Measurements from ENCODE around the gene TNNI2.

TNNI2 gene

GRCh38 chr11:1815751-1816150 is 23.0 kb upstream of the TNNI2 start:
- no peak for DNase-seq
- Histone ChIP-seq H3K9me3 (ENCODE audit: insufficient read depth, low read length, severe bottlenecking) (peaks cover 8% of the 10 kb centered on the region), H3K4me1 (ENCODE audit: insufficient read depth, low read length) (no peaks in the 10 kb centered on the region), H3K79me2 (ENCODE audit: insufficient read depth, low read length) (no peaks in the 10 kb centered on the region), H3K36me3 (ENCODE audit: insufficient read depth, low read length) (no peaks in the 10 kb centered on the region), H3K9ac (ENCODE audit: low read depth, low read length) (no peak overlapping the region), H2AFZ (ENCODE audit: low read depth, low read length) (no peak overlapping the region), H3K4me3 (ENCODE audit: low read depth in 1 of 2, low read length in 2 of 2) (no peak overlapping the region), H3K27ac (ENCODE audit: low read length) (no peak overlapping the region), H3K4me2 (ENCODE audit: insufficient read depth, low read length) (no peak overlapping the region), H3K27me3 (ENCODE audit: insufficient read depth, low read length, poor library complexity) (no peaks in the 10 kb centered on the region), H4K20me1 (ENCODE audit: insufficient read depth, low read length) (no peaks in the 10 kb centered on the region)
- ATAC-seq (ENCODE audit: insufficient read depth, low read depth): no peak
- TF ChIP-seq, protein P1, sequence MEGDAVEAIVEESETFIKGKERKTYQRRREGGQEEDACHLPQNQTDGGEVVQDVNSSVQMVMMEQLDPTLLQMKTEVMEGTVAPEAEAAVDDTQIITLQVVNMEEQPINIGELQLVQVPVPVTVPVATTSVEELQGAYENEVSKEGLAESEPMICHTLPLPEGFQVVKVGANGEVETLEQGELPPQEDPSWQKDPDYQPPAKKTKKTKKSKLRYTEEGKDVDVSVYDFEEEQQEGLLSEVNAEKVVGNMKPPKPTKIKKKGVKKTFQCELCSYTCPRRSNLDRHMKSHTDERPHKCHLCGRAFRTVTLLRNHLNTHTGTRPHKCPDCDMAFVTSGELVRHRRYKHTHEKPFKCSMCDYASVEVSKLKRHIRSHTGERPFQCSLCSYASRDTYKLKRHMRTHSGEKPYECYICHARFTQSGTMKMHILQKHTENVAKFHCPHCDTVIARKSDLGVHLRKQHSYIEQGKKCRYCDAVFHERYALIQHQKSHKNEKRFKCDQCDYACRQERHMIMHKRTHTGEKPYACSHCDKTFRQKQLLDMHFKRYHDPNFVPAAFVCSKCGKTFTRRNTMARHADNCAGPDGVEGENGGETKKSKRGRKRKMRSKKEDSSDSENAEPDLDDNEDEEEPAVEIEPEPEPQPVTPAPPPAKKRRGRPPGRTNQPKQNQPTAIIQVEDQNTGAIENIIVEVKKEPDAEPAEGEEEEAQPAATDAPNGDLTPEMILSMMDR (IDR thresholded peaks at IDR 0.05; ENCODE audit: borderline replicate concordance, extremely low read depth, low read length, poor library complexity, severe bottlenecking): no peak
- no peak for TF ChIP-seq EZH2 (IDR thresholded peaks at IDR 0.05; ENCODE audit: borderline replicate concordance, low read depth, low read length, severe bottlenecking)

GRCh38 chr11:1817000-1817399 is 21.8 kb upstream of the TNNI2 start:
- no peaks in the 10 kb centered on the region for H3K27me3 ChIP-seq (ENCODE audit: insufficient read depth, low read length, poor library complexity)

GRCh38 chr11:1817511-1817910 is 21.3 kb upstream of the TNNI2 start:
- TF ChIP-seq, protein P1 (IDR thresholded peaks at IDR 0.05; ENCODE audit: borderline replicate concordance, extremely low read depth, low read length, poor library complexity, severe bottlenecking): no peak
- no peak for TF ChIP-seq EZH2 (IDR thresholded peaks at IDR 0.05; ENCODE audit: borderline replicate concordance, low read depth, low read length, severe bottlenecking)
- Histone ChIP-seq H3K36me3 (ENCODE audit: insufficient read depth, low read length) (no peaks in the 10 kb centered on the region), H2AFZ (ENCODE audit: low read depth, low read length) (no peak overlapping the region), H3K4me1 (ENCODE audit: insufficient read depth, low read length) (no peaks in the 10 kb centered on the region), H3K4me2 (ENCODE audit: insufficient read depth, low read length) (no peak overlapping the region), H3K27ac (ENCODE audit: low read length) (no peak overlapping the region), H4K20me1 (ENCODE audit: insufficient read depth, low read length) (no peaks in the 10 kb centered on the region), H3K9me3 (ENCODE audit: insufficient read depth, low read length, severe bottlenecking) (peaks cover 8% of the 10 kb centered on the region), H3K27me3 (ENCODE audit: insufficient read depth, low read length, poor library complexity) (no peaks in the 10 kb centered on the region), H3K4me3 (ENCODE audit: low read depth in 1 of 2, low read length in 2 of 2) (no peak overlapping the region), H3K9ac (ENCODE audit: low read depth, low read length) (no peak overlapping the region), H3K79me2 (ENCODE audit: insufficient read depth, low read length) (no peaks in the 10 kb centered on the region)
- DNase-seq (no peak), ATAC-seq (ENCODE audit: insufficient read depth, low read depth) (no peak)

More at GRCh38 chr11:1817000-1817399, 21.8 kb upstream of the TNNI2 start:
- Histone ChIP-seq H4K20me1 (ENCODE audit: insufficient read depth, low read length) (no peaks in the 10 kb centered on the region), H2AFZ (ENCODE audit: low read depth, low read length) (no peak overlapping the region), H3K4me2 (ENCODE audit: insufficient read depth, low read length) (no peak overlapping the region), H3K27ac (ENCODE audit: low read length) (no peak overlapping the region), H3K9ac (ENCODE audit: low read depth, low read length) (no peak overlapping the region), H3K9me3 (ENCODE audit: insufficient read depth, low read length, severe bottlenecking) (peaks cover 8% of the 10 kb centered on the region), H3K4me1 (ENCODE audit: insufficient read depth, low read length) (no peaks in the 10 kb centered on the region), H3K36me3 (ENCODE audit: insufficient read depth, low read length) (no peaks in the 10 kb centered on the region), H3K79me2 (ENCODE audit: insufficient read depth, low read length) (no peaks in the 10 kb centered on the region), H3K4me3 (ENCODE audit: low read depth in 1 of 2, low read length in 2 of 2) (no peak overlapping the region)
- no peak for DNase-seq
- ATAC-seq (ENCODE audit: insufficient read depth, low read depth): no peak
- no peak for TF ChIP-seq EZH2 (IDR thresholded peaks at IDR 0.05; ENCODE audit: borderline replicate concordance, low read depth, low read length, severe bottlenecking)
- TF ChIP-seq, protein P1 (IDR thresholded peaks at IDR 0.05; ENCODE audit: borderline replicate concordance, extremely low read depth, low read length, poor library complexity, severe bottlenecking): no peak

- no peaks in the 10 kb centered on the region for H3K36me3 ChIP-seq (ENCODE audit: insufficient read depth, low read length)
- H3K4me3 ChIP-seq (ENCODE audit: low read depth in 1 of 2, low read length in 2 of 2): no peak overlapping the region
- no peak overlapping the region for H3K27ac ChIP-seq (ENCODE audit: low read length)
- H4K20me1 ChIP-seq (ENCODE audit: insufficient read depth, low read length): no peaks in the 10 kb centered on the region
- TF ChIP-seq EZH2 (IDR thresholded peaks at IDR 0.05; ENCODE audit: borderline replicate concordance, low read depth, low read length, severe bottlenecking): no peak
- TF ChIP-seq, protein P1 (IDR thresholded peaks at IDR 0.05; ENCODE audit: borderline replicate concordance, extremely low read depth, low read length, poor library complexity, severe bottlenecking): no peak
- no peaks in the 10 kb centered on the region for H3K27me3 ChIP-seq (ENCODE audit: insufficient read depth, low read length, poor library complexity)
- ATAC-seq (ENCODE audit: insufficient read depth, low read depth): no peak
- no peak overlapping the region for H3K9ac ChIP-seq (ENCODE audit: low read depth, low read length)
- H3K4me2 ChIP-seq (ENCODE audit: insufficient read depth, low read length): no peak overlapping the region
- H3K79me2 ChIP-seq (ENCODE audit: insufficient read depth, low read length): no peaks in the 10 kb centered on the region
- peaks cover 8% of the 10 kb centered on the region for H3K9me3 ChIP-seq (ENCODE audit: insufficient read depth, low read length, severe bottlenecking)
- H2AFZ ChIP-seq (ENCODE audit: low read depth, low read length): no peak overlapping the region
- no peak for DNase-seq
- H3K4me1 ChIP-seq (ENCODE audit: insufficient read depth, low read length): no peaks in the 10 kb centered on the region
These were observed 19.7 kb upstream of the TNNI2 start for GRCh38 chr11:1819074-1819473.

Data from DND-41 (cell line).